Suppressor macrophage treated with lipopolysaccharide for 1 hour (primary cell): Measurements from ENCODE around the gene GTPBP6.
"Not testable (repeated sequence)": the region's sequence is repeated elsewhere in the genome, so short reads cannot be mapped to it uniquely, and the experiment has no call there.

Experiments
- DNase-seq, 3 donors: peaks; one replicate each; pipeline ENCODE4 v3.0.0-alpha.2; 2020 to 2022

GTPBP6 gene

DNA sequence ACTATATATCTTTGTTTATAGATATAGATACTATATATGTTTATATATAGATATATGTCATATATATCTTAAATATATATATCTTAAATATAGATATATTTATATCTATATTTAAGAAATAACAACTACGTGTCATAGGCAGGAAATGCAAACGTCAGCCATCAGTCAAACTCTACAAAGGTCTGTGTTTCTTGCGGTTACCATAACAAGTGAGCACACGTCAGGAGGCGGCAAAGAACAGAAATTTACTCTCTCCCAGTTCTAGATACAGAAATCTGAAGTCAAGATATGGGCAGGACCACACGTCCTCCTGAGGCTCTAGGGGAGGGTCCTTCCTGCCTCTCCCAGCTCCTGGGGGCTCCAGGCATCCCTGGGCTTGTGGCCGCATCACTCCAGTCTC is 30.9 kb downstream of the GTPBP6 start:
- no peak for DNase-seq

DNA sequence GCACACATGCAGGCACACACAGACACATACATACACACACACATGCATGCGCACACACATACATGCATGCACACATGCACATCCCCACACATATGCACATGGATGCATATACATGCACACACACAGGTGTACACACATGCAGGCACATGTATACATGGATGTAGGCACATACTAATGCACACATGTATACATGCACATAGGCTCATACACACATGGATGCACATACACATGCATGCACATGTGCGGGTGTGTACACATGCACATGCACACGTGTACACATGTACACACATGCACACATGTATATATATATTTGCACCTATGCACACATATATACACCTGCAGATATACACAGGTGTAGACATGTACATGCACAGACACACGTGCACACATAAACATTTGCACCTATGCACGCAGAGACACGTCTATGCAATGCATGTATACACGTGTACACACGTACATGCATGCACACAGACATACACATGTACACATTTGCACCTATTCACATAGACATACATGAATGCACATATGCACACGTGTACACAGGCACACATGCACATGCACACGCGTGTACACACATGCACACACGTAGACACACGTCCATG is 33.4 kb downstream of the GTPBP6 start:
- no peak for DNase-seq

DNA sequence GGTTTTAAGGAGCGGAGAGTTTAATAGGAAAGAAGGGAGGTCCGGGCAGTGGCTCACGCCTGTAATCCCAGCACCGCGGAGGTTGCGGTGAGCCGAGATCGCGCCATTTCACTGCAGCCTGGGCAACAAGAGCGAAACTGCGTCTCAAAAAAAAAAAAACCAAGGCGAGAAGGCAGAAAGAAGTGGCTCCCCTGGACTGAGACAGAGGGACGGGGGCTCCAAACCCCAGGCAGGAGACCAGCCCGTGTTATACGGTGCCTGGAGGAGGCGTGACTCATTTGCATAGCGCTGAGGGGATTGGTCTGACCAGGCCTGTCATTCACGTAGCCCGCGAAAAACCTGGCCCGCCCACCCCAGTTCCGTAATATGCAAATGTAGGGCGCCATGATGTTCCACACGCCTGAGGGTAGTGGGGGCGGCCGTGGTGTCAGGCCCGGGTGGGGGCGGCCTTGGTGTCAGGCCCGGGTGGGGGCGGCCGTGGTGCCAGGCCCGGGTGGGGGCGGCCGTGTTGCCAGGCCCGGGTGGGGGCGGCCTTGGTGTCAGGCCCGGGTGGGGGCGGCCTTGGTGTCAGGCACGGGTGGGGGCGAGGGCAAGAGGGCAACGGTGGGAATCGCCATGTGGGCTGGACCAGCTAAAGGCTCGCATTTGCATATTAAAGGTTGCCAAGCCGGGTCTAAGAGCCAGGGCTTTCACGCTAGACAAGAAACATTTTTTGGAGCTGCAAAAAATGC is 35.3 kb downstream of the GTPBP6 start:
- peak; percentile 90 to 94 (median 92) for DNase-seq

DNA sequence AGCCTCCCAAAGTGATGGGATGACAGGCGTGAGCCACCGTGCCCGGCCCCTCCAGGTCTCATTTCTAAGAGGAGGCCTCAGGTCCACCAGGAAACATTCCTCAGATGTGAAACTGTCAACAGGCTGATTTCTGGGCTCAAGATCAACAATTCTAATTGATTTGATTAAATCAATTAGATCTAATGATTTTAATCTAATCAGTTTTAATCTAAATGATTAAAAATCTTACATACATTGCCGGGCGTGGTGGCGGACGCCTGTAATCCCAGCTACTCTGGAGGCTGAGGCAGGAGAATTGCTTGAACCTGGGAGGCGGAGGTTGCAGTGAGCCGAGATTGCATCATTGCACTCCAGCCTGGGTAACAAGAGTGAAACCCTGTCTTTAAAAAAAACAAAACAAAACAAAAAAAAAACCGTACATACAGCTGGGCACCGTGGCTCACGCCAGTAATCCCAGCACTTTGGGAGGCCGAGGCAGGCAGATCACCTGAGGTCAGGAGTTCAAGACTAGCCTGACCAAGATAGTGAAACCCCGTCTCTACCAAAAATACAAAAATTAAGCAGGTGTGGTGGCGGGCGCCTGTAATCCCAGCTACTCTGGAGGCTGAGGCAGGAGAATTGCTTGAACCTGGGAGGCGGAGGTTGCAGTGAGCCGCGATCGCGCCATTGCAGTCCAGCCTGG is 36.5 kb downstream of the GTPBP6 start:
- not testable (repeated sequence) for DNase-seq

DNA sequence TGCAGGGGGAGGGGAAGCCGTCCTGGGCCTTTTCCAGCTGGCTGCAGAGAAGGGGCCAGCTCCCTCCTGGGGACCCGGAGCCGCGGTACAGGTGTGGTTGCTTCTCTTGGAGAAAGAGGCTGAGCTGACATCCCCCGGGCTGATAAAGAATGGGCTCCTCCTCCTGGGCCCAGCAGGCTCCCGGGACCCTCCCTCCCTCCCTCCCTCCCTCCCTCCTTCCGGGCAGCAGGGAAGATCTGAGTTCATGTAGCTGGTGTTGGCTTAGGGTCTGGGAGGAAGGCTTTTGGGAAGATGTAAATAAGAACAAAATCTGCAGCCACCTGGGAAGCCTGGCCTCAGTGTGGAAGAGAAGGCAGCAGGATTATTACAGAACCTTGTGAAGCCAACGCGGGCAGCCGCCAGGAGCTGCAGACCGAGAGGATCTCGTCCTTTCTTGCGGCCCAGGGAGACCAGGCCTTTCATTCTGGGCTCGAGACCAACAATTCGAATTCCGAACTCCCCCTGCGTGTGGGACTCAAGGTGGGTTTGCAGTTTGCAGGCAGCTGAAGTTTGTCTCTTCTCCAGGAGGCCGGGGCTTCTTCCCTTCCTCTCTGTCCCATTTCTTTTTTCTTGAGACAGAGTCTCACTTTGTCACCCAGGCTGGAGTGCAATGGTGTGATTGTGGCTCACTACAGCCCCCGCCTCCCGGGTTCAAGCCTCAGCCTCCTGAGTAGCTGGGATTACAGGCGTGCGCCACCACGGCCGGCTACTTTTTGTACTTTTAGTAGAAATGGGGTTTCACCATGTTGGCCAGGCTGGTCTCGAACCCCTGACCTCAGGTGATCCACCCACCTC is 37.2 kb downstream of the GTPBP6 start, which contains the start of gene PLCXD1:
TSS of gene PLCXD1 (plus strand) at position 216 of the 834 bp plus-strand sequence. CDS start 2,807 bp downstream, outside the sequence.
- no peak for DNase-seq

DNA sequence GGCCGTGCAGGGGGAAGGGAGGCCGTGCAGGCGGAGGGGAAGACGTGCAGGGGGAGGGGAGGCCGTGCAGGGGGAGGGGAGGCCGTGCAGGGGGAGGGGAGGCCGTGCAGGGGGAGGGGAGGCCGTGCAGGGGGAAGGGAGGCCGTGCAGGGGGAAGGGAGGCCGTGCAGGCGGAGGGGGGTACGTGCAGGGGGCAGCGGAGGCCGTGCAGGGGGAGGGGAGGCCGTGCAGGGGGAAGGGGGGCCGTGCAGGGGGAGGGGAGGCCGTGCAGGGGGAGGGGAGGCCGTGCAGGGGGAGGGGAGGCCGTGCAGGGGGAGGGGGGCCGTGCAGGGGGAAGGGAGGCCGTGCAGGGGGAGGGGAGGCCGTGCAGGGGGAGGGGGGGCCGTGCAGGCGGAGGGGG is 37.9 kb downstream of the GTPBP6 start:
- DNase-seq: not testable (repeated sequence)

DNA sequence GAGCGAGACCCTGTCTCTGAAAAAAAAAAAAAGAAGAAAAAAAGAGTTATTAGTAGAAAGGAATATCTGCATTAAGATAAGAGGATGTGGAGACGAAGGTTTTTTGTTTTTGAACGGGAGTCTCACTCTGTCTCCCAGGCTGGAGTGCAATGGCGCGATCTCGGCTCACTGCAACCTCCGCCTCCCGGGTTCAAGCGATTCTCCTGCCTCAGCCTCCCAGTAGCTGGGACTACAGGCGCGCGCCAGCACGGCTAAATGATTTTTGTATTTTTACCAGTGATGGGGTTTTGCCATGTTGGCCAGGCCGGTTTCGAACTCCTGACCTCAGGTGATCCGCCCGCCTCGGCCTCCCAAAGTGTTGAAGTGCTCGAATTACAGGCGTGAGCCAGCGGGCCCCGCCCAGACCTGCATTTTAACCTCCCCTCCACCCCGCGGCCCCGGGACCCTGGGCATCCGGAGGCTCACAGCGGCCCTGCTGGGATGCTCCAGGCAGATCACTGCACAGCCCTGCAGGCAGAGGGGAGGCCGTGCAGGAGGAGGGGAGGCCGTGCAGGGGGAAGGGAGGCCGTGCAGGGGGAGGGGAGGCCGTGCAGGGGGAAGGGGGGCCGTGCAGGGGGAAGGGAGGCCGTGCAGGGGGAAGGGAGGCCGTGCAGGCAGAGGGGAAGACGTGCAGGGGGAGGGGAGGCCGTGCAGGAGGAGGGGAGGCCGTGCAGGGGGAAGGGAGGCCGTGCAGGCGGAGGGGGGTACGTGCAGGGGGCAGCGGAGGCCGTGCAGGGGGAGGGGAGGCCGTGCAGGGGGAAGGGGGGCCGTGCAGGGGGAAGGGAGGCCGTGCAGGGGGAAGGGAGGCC is 38.6 kb downstream of the GTPBP6 start:
- DNase-seq: not testable (repeated sequence)

DNA sequence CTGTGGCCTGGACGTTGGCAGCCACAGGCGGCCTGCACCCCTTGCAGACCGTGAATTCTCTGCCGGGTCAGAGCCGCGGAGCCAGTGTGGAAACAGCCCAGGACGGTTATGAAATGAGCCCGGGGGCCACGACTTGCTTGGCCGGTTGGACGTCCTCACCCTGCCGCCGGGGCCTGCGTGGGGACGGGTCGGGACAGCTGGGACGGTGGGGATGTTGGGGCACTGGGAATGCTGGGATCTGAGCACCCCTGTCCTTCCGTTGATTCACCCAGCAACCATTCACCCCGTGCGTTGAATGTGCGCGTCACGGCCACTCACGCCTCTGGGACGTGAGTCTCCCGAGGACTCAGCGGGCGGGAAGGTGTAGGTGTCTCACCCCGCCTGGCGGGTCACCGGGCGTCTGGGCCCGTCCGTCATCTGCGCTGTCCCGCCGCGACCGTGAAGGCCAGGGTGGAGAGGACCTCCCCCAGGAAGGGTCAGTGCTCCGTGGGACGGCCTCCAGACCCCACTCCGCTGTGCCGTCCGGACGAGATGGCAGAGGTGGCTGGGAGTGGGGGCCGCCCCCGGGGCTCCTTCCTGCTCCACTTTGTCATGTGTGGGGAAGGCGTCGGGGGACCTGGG is 41.9 kb downstream of the GTPBP6 start:
- DNase-seq: peak; percentile 41 to 58 (median 50)

DNA sequence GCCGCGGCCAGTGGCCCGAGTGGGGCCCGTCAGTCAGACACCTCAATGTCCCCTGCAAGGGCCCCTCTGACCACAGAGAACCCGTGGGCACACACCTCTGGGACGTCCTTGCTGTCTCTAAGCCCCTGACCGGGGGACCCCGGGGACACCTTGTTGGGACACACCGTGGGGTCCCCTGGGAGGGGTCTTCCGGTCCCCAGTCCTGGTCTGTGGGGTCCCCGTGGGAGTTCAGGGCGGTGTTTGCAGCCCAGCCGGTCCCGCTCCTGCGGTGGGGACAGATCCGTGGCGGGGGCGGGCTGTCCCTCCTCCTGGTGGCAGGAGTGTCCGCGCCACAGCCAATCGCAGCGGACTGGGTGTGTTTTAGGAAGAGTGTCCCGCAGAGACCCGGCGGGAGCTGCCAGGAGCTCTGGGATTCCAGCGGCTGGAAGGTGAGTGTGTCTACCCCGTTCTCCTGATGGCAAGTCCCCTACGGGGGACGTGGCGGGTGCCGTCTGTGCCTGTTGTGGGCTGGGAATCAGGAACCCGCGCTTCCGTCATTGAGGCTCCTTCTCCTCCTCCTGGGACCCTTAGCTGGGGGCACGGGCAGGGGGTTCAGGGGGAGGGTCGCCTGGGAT is 42.5 kb downstream of the GTPBP6 start:
- DNase-seq: peak; percentile 71 to 89 (median 79)

DNA sequence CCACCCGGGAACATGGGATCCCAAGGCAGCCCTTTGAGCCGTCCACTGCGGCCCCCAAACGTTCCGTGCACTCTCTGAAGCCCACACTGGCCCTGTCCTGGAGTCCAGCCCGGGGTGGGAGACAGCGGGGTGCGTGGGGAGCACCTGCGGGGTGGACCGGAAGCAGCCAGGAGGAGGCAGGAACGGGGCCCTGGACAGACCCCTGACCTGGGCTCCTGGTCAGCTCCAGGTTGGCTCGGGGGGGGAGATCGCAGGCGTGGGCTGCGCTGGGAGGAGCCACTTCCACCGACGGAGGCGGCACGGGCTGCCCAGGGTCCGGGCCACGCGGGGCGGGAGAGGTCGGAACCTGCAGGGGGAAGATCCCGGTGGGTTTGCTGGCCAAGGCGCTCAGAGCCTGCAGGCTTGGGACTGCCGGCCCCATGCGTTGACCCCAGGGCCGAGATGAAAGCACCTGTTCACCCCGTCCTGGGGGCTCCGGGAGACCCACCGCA is 43.1 kb downstream of the GTPBP6 start:
- DNase-seq: no peak

DNA sequence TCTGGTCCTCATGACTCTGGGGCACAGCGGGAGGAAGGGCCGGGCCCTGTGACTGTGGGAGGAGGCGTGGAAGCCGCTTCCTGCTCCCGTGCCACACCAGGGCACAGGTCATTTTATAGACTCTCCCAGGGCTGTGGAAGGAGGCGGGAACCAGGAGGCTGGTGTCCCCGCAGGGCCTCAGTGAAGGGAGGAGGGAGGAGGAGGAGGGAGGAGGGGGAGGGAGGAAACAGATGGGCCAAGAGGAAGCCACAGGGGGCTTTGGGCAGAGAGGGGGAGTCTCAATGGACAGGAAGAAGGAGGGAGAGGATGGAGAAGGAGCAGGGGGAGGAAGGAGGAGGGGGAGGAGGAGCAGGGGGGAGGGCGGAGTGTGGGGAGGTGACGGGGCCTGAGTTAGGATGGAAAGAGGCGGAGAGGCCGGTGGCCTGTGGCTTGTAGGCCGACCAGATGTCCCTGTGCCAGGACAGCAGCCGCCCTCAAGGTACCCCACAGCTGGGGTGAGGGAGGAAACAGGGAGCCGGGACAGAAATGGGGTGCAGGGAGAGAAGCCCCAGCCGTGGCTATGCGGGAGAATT is 43.6 kb downstream of the GTPBP6 start:
- peak; percentile 59 to 74 (median 62) for DNase-seq

DNA sequence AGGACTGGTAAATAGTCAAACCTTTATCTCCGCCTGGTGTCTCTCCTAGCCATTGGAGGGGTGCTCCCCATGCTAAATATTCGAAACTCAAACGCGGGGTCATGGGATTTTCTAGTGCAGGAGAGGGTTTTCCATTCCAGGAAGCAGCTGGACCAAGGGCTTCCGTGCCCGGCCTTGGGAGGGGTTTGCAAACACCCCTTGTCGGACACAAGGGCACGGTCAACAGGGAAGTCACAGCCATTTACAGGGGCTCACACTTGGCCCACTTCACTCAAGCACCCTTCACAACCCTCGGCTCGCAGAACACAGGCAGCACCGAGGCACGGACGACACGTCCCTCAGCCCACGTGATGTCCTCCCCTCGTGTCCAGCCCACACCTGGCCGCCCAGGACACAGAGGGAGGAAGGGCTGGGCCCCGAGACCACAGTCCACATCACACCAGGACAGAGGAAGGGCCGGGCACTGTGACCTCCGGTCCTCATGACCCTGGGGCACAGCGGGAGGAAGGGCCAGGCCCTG is 47.7 kb downstream of the GTPBP6 start:
- DNase-seq: no peak

DNA sequence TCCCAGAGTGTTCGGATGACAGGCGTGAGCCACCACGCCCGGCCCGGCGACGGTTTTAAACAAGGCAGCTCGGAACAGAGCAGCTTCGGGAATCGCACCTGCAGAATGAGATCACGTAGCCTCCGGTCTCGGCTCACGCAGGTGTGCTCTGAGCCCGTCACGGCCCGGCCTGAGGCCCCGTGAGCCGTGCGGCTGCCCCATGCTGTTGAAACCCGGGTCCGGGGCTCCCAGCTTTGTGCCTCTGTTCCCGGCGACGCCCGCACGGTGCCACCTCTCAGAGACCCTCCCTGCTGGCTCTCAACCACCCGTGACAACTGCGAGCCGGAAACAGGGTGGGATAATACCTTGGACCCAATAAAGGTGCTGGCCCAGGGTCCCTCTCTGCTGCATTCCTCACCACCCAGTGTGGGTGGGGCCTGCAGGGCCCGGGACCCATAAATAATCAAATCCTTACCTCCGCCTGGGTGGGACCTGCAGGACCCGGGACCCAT is 50.8 kb downstream of the GTPBP6 start:
- no peak for DNase-seq

DNA sequence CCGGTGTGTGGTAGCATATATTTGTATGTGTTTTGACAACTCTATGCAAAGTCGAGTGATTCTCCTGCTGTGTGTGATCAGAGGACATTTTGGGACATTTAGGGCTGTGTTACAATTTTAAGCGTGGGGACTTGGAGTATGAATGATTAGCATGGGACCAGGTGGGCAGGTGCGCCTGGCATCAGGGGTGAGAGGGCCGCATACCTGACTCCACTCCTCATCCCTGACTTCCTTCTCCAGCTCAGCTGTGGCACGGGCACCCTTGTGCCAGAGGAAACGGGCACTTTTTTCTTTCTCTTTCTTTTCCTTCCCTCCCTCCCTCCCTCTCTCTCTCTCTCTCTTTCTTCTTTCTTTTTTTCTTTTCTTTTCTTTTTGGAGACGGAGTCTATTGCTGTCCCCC is 53.1 kb downstream of the GTPBP6 start:
- no peak for DNase-seq

DNA sequence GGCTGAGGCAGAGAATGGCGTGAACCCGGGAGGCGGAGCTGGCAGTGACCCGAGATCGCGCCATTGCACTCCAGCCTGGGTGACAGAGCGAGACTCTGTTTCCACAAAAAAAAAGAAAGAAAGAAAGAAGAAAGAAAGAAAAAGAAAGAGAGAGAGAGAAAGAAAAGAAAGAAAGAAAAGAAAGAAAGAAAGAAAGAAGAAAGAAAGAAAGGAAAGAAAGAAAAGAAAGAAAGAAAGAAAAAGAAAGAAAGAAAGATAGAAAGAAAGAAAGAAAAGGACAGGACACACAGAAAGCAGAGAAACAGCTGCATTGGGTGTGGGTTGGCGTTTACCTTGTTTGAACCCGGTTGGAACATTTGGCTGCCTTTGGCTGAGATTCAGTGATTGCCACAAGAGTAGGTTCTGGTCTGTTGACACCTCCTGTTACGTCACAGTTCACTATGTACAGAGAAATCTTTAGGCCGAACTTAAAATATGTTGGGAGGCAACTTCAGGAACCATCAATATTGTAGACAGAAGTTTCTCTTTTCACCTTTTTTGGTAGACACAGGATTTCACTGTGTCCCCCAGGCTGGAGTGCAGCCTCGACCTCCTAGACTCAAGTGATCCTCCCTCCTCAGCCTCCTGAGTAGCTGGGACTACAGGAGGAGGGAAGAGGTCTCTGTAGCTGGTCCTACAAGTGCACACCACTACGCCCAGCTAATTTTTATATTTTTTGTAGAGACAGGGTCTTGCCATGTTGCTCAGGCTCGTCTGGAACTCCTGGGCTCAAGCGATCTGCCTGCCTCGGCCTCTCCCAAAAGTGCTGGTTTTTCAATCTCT is 53.8 kb downstream of the GTPBP6 start:
- no peak for DNase-seq

DNA sequence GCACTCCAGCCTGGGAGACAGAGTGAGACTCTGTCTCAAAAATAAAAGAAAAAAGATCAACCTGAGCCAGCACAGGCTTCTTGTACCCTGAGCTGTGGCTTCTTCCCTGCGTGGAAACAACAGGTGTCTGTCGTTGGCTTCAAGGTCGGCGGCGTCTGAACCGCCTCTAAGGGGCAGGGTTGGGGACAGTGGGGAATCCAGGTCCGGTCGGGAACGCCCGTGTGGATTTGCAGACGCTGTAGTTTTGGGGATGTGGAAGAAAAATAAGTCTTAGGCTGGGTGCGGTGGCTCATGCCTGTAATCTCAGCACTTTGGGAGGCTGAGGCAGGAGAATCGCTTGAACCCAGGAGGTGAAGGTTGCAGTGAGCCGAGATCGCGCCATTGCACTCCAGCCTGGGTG is 54.6 kb downstream of the GTPBP6 start:
- DNase-seq: not testable (repeated sequence)

DNA sequence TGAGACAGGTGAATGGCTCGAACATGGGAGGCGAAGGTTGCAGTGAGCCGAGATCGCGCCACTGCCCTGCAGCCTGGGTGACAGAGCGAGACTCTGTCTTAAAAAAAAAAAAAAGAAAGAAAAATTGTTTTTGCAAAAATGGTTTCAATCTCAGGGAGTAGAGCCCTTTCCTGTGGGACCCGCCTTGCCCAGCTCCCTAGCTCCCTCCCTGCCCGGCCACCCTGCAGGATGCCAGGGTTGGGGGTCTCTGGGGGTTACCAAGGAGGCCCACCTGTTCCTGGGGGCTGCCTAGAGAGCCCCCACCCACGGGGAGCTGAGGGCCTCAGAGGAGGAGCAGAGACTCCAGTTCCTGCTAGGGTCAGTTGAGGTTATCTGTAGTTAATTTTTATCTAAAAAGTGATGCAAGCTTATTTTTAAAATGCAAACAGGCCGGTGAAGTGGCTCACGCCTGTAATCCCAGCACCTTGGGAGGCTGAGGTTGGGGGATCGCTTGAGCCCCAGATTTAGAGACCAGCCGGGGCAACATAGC is 56.2 kb downstream of the GTPBP6 start:
- no peak for DNase-seq

DNA sequence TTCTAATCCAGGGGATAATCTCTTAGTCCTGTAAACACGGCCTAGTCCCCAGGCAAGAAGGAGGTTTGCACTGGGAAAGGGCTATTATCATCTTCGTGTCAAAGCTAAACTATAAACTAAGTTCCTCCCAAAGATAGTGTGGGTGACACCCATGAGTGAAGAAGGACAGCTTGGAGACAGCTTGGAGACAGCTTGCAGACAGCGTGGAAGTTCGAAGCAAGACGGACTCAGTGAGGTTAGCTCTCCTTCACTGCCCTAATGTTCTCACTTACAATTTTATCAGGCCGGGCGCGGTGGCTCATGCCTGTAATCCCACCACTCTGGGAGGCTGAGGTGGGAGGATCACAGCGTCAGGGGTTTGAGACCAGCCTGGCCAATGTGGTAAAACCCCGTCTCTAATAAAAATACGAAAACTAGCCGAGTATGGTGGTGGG is 56.7 kb downstream of the GTPBP6 start:
- DNase-seq: no peak
